Measurements from ENCODE around the gene MLLT3.

The MLLT3 gene

DNA sequence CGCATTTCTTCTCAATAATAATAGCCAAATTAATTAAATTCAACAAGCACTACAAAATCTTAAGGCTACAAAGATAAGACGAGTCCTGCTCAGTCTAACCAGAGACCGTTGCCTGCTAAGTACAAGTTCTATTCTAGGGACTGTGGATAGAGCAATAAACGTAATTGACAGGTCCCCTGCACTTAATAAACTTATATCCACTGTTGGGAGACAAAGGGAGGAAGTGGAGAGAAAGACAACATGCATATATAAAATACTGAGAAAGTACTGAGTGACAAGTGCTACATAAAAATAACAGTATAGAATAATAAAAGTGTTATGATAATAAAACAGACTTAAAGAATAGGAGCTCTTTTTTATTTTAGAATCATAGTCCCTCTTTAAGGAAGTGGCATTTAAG is 158.1 kb downstream of the MLLT3 start:
- H3K4me1 Mint-ChIP-seq = peaks cover 46% of the 10 kb centered on the region
- no peak for DNase-seq (ENCODE audit: low spot score in 2 of 2)
- H3K27me3 Mint-ChIP-seq = no peaks in the 10 kb centered on the region
- H3K36me3 Mint-ChIP-seq (ENCODE audit: insufficient read depth) = no peaks in the 10 kb centered on the region
- H3K9me3 Mint-ChIP-seq = no peaks in the 10 kb centered on the region
- no peak overlapping the region for H3K27ac Mint-ChIP-seq (ENCODE audit: low read depth)
- no peak for ATAC-seq (replicated peaks; ENCODE audit: extremely low read depth, poor library complexity, severe bottlenecking)
- H3K4me3 Mint-ChIP-seq = no peak overlapping the region

- H3K27me3 Mint-ChIP-seq = no peaks in the 10 kb centered on the region
- no peak overlapping the region for H3K27ac Mint-ChIP-seq (ENCODE audit: low read depth)
- H3K4me1 Mint-ChIP-seq = peaks cover 50% of the 10 kb centered on the region
- H3K4me3 Mint-ChIP-seq = no peak overlapping the region
- ATAC-seq (replicated peaks; ENCODE audit: extremely low read depth, poor library complexity, severe bottlenecking) (no peak), DNase-seq (ENCODE audit: low spot score in 2 of 2) (no peak)
- H3K36me3 Mint-ChIP-seq (ENCODE audit: insufficient read depth) = no peaks in the 10 kb centered on the region
- H3K9me3 Mint-ChIP-seq = no peaks in the 10 kb centered on the region
These were observed 158.5 kb downstream of the MLLT3 start for GRCh38 chr9:20463823-20464222.

DNA sequence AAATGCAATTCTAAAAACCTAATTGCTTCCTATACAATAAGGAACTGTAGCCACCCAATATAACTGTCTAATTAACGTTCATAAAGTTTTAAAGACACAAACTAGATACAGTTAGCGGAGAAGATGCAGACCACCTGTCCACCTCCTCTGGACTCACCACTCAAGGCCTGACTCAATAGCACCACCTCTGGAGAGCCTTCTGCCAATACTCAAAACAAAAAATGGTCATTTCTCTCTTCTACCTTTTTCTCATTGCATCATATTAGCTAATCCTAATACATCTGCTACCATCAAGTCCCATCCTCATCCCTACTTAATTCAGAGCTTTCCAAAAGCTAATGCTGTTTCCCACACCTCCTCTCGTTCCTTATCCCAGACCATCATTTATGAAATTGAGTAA is 159.9 kb downstream of the MLLT3 start:
- H3K27me3 Mint-ChIP-seq = no peaks in the 10 kb centered on the region
- ATAC-seq (replicated peaks; ENCODE audit: extremely low read depth, poor library complexity, severe bottlenecking) (no peak), DNase-seq (ENCODE audit: low spot score in 2 of 2) (no peak)
- H3K4me3 Mint-ChIP-seq = no peak overlapping the region
- no peaks in the 10 kb centered on the region for H3K36me3 Mint-ChIP-seq (ENCODE audit: insufficient read depth)
- peaks cover 56% of the 10 kb centered on the region for H3K4me1 Mint-ChIP-seq
- H3K27ac Mint-ChIP-seq (ENCODE audit: low read depth) = no peak overlapping the region
- no peaks in the 10 kb centered on the region for H3K9me3 Mint-ChIP-seq

DNA sequence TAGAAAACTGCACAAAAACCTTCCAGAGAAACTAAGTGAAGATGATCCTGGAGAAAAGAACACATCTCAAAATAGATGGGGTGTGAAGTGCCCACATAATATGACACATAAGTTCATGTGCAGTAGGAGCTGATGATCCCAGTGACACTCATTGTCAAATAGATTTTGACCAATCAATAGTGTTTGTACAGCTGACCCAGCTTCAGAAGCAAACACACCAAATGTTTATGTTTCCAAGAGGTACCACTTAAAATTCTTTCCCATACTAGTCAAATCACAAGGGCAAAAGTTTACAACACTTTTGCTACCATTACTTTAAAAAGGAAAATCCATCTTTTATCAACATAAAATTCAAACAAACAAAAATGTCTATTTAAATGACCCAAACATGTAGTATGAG is 175.0 kb downstream of the MLLT3 start:
- peaks cover 4% of the 10 kb centered on the region for H3K36me3 Mint-ChIP-seq (ENCODE audit: insufficient read depth)
- H3K4me1 Mint-ChIP-seq = peaks cover 9% of the 10 kb centered on the region
- H3K27ac Mint-ChIP-seq (ENCODE audit: low read depth) = no peak overlapping the region
- H3K4me3 Mint-ChIP-seq = no peak overlapping the region
- no peaks in the 10 kb centered on the region for H3K27me3 Mint-ChIP-seq
- ATAC-seq (replicated peaks; ENCODE audit: extremely low read depth, poor library complexity, severe bottlenecking) (no peak), DNase-seq (ENCODE audit: low spot score in 2 of 2) (no peak)
- H3K9me3 Mint-ChIP-seq = no peaks in the 10 kb centered on the region

GRCh38 chr9:20446248-20446647 is 176.1 kb downstream of the MLLT3 start:
- no peak overlapping the region for H3K27ac Mint-ChIP-seq (ENCODE audit: low read depth)

GRCh38 chr9:20442461-20443319 is 179.6 kb downstream of the MLLT3 start:
- no peaks in the 10 kb centered on the region for H3K27me3 Mint-ChIP-seq
- DNase-seq (ENCODE audit: low spot score in 2 of 2) = no peak
- no peak for ATAC-seq (replicated peaks; ENCODE audit: extremely low read depth, poor library complexity, severe bottlenecking)
- H3K27ac Mint-ChIP-seq (ENCODE audit: low read depth) = no peak overlapping the region
- H3K36me3 Mint-ChIP-seq (ENCODE audit: insufficient read depth) = peaks cover 8% of the 10 kb centered on the region
- H3K4me3 Mint-ChIP-seq = no peak overlapping the region
- peaks cover 26% of the 10 kb centered on the region for H3K4me1 Mint-ChIP-seq
- H3K9me3 Mint-ChIP-seq = no peaks in the 10 kb centered on the region

More at GRCh38 chr9:20446248-20446647, 176.1 kb downstream of the MLLT3 start:
- DNase-seq (ENCODE audit: low spot score in 2 of 2) = no peak
- peaks cover 15% of the 10 kb centered on the region for H3K4me1 Mint-ChIP-seq
- H3K9me3 Mint-ChIP-seq = no peaks in the 10 kb centered on the region
- no peak overlapping the region for H3K4me3 Mint-ChIP-seq
- H3K27me3 Mint-ChIP-seq = no peaks in the 10 kb centered on the region
- no peak for ATAC-seq (replicated peaks; ENCODE audit: extremely low read depth, poor library complexity, severe bottlenecking)
- peaks cover 4% of the 10 kb centered on the region for H3K36me3 Mint-ChIP-seq (ENCODE audit: insufficient read depth)

DNA sequence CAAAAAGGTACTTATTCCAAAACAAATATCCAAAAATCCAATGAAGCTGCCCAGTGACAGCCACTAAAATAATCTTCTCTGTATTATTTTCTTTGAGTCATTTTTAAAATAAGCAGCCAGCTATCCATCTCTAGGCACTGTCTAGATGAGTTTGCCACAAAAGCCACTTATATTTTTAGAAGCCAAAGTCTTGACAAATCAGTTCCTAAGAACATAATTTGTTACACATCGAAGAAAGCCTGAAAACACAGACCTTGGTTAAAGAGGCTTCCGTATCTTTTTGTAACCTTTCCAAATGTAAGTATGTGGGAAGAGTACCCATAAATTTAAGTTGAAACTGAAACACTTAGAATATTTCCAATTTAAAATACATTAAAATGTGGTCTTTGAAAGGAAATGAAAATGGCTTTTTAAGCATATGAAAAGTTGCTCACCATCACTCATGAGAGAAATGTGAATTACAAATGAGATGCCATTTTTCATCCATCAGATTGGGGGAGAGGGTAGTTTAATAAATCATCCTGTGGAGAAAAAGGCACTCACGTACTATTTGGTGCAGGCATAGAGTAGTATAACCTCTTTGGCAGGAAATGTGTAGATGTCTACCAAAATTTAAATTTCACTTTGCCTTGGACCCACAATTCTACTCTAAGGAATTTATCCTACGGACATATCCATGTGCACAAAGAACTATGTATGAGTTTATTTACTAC is 180.4 kb downstream of the MLLT3 start:
- Mint-ChIP-seq H3K4me1 (peaks cover 26% of the 10 kb centered on the region), H3K4me3 (no peak overlapping the region), H3K36me3 (ENCODE audit: insufficient read depth) (peaks cover 5% of the 10 kb centered on the region), H3K27ac (ENCODE audit: low read depth) (no peak overlapping the region), H3K9me3 (no peaks in the 10 kb centered on the region), H3K27me3 (no peaks in the 10 kb centered on the region)
- DNase-seq (ENCODE audit: low spot score in 2 of 2) (no peak), ATAC-seq (replicated peaks; ENCODE audit: extremely low read depth, poor library complexity, severe bottlenecking) (no peak)

GRCh38 chr9:20441166-20441565 is 181.1 kb downstream of the MLLT3 start:
- H3K4me3 Mint-ChIP-seq = no peak overlapping the region
- ATAC-seq (replicated peaks; ENCODE audit: extremely low read depth, poor library complexity, severe bottlenecking) = no peak
- H3K36me3 Mint-ChIP-seq (ENCODE audit: insufficient read depth) = peaks cover 5% of the 10 kb centered on the region

GRCh38 chr9:20437476-20437875 is 184.8 kb downstream of the MLLT3 start:
- no peak overlapping the region for H3K4me3 Mint-ChIP-seq
- peaks cover 16% of the 10 kb centered on the region for H3K4me1 Mint-ChIP-seq
- no peaks in the 10 kb centered on the region for H3K9me3 Mint-ChIP-seq
- no peak for ATAC-seq (replicated peaks; ENCODE audit: extremely low read depth, poor library complexity, severe bottlenecking)
- H3K36me3 Mint-ChIP-seq (ENCODE audit: insufficient read depth) = peaks cover 4% of the 10 kb centered on the region
- H3K27ac Mint-ChIP-seq (ENCODE audit: low read depth) = no peak overlapping the region
- DNase-seq (ENCODE audit: low spot score in 2 of 2) = no peak
- no peaks in the 10 kb centered on the region for H3K27me3 Mint-ChIP-seq

More at GRCh38 chr9:20441166-20441565, 181.1 kb downstream of the MLLT3 start:
- Mint-ChIP-seq H3K4me1 (peaks cover 26% of the 10 kb centered on the region), H3K27ac (ENCODE audit: low read depth) (no peak overlapping the region), H3K9me3 (no peaks in the 10 kb centered on the region), H3K27me3 (no peaks in the 10 kb centered on the region)
- no peak for DNase-seq (ENCODE audit: low spot score in 2 of 2)

DNA sequence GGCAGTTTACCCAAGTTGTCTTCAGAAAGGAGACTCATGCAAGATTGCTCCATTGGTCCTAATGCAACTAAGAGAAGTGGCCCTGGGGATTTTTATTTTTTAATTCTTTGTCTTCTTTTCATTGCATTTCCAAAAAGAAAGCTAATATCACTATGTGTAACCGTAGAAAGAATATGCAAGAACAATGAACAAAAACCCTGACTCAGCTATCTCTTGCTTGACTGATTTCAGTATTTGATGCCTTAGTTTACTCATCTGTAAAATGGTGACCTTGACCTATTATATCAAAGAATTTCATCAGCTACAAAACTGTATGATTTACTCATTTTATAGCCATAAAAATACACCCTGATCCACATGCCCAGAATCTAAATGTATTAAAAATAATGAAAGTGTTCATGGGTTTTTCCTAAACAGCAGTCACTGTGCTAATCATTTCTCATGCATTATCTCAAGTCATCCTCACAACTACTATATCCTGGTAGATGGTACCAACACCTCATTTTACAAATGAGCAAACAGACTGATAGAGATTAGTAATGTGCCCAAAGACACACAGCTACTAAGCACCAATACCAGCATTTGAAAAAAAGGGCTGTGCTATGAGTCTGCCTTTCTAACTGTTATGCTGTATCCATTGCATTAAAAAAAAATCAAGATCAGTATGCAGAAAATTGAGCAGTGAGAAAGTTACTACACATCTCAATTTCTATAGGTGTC is 185.7 kb downstream of the MLLT3 start:
- Mint-ChIP-seq H3K9me3 (no peaks in the 10 kb centered on the region), H3K4me3 (no peak overlapping the region), H3K27ac (ENCODE audit: low read depth) (no peak overlapping the region), H3K4me1 (peaks cover 11% of the 10 kb centered on the region), H3K36me3 (ENCODE audit: insufficient read depth) (peaks cover 4% of the 10 kb centered on the region), H3K27me3 (no peaks in the 10 kb centered on the region)
- ATAC-seq (replicated peaks; ENCODE audit: extremely low read depth, poor library complexity, severe bottlenecking) = no peak
- DNase-seq (ENCODE audit: low spot score in 2 of 2) = no peak

DNA sequence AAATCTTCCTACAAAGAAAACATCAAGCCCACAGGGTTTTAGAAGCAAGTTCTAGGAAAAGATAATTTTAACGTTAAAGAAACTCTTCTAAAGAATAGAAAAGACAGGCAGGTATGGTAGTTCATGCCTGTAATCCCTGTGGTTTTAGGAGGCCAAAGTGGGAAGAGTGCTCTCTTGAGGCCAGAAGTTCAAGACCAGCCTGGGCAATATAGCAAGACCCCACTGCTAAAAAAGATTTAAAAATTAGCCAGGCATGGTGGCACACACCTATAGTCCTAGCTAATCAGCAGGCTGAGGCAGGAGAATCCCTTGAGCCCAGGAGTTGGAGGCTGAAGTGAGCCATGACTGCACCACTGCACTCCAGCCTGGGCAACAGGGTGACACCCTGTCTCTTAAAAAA is 193.3 kb downstream of the MLLT3 start:
- Mint-ChIP-seq H3K4me1 (no peaks in the 10 kb centered on the region), H3K9me3 (no peaks in the 10 kb centered on the region), H3K27me3 (no peaks in the 10 kb centered on the region), H3K27ac (ENCODE audit: low read depth) (no peak overlapping the region), H3K36me3 (ENCODE audit: insufficient read depth) (peaks cover 5% of the 10 kb centered on the region), H3K4me3 (no peak overlapping the region)
- DNase-seq (ENCODE audit: low spot score in 2 of 2) = no peak
- ATAC-seq (replicated peaks; ENCODE audit: extremely low read depth, poor library complexity, severe bottlenecking) = no peak

DNA sequence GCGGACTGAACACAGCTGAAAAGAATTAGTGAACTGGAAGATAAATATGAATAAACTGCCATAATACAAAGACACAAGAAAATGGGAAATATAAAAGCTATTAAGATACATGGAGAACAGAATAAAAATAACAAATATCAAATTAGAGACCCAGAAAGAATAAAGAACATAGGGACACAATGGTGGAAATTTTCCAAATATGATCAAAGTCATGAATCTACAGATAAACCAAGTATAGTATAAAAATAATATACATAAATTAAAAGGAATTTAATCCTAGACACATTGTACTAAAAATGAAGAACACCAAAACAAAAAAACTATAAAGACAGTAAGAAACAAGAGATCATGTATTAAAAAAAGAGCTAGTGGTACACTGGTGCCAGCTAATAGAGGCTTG is 194.9 kb downstream of the MLLT3 start:
- DNase-seq (ENCODE audit: low spot score in 2 of 2) = no peak
- Mint-ChIP-seq H3K36me3 (ENCODE audit: insufficient read depth) (peaks cover 5% of the 10 kb centered on the region), H3K9me3 (no peaks in the 10 kb centered on the region), H3K4me3 (no peak overlapping the region), H3K4me1 (peaks cover 3% of the 10 kb centered on the region), H3K27me3 (no peaks in the 10 kb centered on the region), H3K27ac (ENCODE audit: low read depth) (peak overlapping the region; percentile 35)
- ATAC-seq (replicated peaks; ENCODE audit: extremely low read depth, poor library complexity, severe bottlenecking) = no peak

All from central memory CD8-positive, alpha-beta T cell (primary cell).